MM.1S (cell line): ENCODE data around the gene SLC35F5.
"Not testable (repeated sequence)": the region's sequence is repeated elsewhere in the genome, so short reads cannot be mapped to it uniquely, and the experiment has no call there.

Experiments used
- DNase-seq: peaks from one replicate; pipeline ENCODE4 v3.0.0-alpha.2; 2015
- H2AFZ ChIP-seq: fragments of 300-600 bp; sonication (generic); 2 replicates; pipeline ENCODE4 v1.6.0; 2016; ENCODE audit warnings: antibody characterized with exemption, low read length
- H3F3A ChIP-seq: fragments of 300-600 bp; sonication (generic); 2 replicates; pipeline ENCODE4 v1.6.1; 2016; ENCODE audit warnings: mild to moderate bottlenecking, antibody characterized with exemption, low read length, moderate library complexity, mixed read lengths; ENCODE audit not compliant: insufficient read depth
- H3K27ac ChIP-seq: fragments of 300-600 bp; sonication (generic); 2 replicates; pipeline ENCODE4 v1.5.1; 2016; ENCODE audit warnings: mild to moderate bottlenecking, low read length
- H3K27me3 ChIP-seq: fragments of 300-600 bp; sonication (generic); replicated peaks from 2 replicates; pipeline ENCODE4 v1.6.0; 2016; ENCODE audit warnings: low read length; ENCODE audit not compliant: insufficient read depth
- H3K36me3 ChIP-seq: fragments of 300-600 bp; sonication (generic); replicated peaks from 2 replicates; pipeline ENCODE4 v1.6.1; 2016; ENCODE audit warnings: mild to moderate bottlenecking, low read length, mixed read lengths; ENCODE audit not compliant: insufficient read depth
- H3K4me1 ChIP-seq: fragments of 300-600 bp; sonication (generic); 2 replicates; pipeline ENCODE4 v1.6.1; 2016; ENCODE audit warnings: low read length, mixed read lengths
- H3K4me2 ChIP-seq: fragments of 300-600 bp; sonication (generic); 2 replicates; pipeline ENCODE4 v1.6.0; 2016; ENCODE audit warnings: low read depth, low read length
- H3K4me3 ChIP-seq: fragments of 300-600 bp; sonication (generic); 2 replicates; pipeline ENCODE4 v1.5.1; 2016; ENCODE audit warnings: low read length, mixed read lengths
- H3K79me2 ChIP-seq: fragments of 300-600 bp; sonication (generic); 2 replicates; pipeline ENCODE4 v1.6.1; 2016; ENCODE audit warnings: mixed run types, low read length, mixed read lengths
- H3K9ac ChIP-seq: fragments of 300-600 bp; sonication (generic); 2 replicates; pipeline ENCODE4 v1.6.1; 2016; ENCODE audit warnings: low read length, mixed read lengths
- H3K9me2 ChIP-seq: fragments of 300-600 bp; sonication (generic); replicated peaks from 2 replicates; pipeline ENCODE4 v1.6.1; 2016; ENCODE audit warnings: mild to moderate bottlenecking, low read length, mixed read lengths; ENCODE audit not compliant: insufficient read depth
- H3K9me3 ChIP-seq: fragments of 300-600 bp; sonication (generic); replicated peaks from 2 replicates; pipeline ENCODE4 v1.6.1; 2016; ENCODE audit warnings: mild to moderate bottlenecking, low read length, mixed read lengths; ENCODE audit not compliant: insufficient read depth
- H4K20me1 ChIP-seq: fragments of 300-600 bp; sonication (generic); 2 replicates; pipeline ENCODE4 v1.6.1; 2016; ENCODE audit warnings: mild to moderate bottlenecking, low read length, moderate library complexity, mixed read lengths; ENCODE audit not compliant: insufficient read depth
- EZH2 ChIP-seq: fragments of 300-600 bp; sonication (generic); optimal IDR thresholded peaks from 2 replicates; pipeline ENCODE3; 2017; ENCODE audit warnings: low read depth, mild to moderate bottlenecking, antibody characterized with exemption, low read length, mixed read lengths
- EZH2phosphoT487 ChIP-seq: fragments of 300-600 bp; sonication (generic); IDR thresholded peaks from 2 replicates; pipeline ENCODE4 v1.6.1; 2018; ENCODE audit warnings: antibody characterized with exemption, low read length
- TF ChIP-seq, protein P1 (sequence below): fragments of 300-600 bp; sonication (generic); IDR thresholded peaks from 2 replicates; pipeline ENCODE4 v1.5.1; 2016; ENCODE audit warnings: antibody characterized with exemption, low read length, mixed read lengths

SLC35F5 gene

DNA sequence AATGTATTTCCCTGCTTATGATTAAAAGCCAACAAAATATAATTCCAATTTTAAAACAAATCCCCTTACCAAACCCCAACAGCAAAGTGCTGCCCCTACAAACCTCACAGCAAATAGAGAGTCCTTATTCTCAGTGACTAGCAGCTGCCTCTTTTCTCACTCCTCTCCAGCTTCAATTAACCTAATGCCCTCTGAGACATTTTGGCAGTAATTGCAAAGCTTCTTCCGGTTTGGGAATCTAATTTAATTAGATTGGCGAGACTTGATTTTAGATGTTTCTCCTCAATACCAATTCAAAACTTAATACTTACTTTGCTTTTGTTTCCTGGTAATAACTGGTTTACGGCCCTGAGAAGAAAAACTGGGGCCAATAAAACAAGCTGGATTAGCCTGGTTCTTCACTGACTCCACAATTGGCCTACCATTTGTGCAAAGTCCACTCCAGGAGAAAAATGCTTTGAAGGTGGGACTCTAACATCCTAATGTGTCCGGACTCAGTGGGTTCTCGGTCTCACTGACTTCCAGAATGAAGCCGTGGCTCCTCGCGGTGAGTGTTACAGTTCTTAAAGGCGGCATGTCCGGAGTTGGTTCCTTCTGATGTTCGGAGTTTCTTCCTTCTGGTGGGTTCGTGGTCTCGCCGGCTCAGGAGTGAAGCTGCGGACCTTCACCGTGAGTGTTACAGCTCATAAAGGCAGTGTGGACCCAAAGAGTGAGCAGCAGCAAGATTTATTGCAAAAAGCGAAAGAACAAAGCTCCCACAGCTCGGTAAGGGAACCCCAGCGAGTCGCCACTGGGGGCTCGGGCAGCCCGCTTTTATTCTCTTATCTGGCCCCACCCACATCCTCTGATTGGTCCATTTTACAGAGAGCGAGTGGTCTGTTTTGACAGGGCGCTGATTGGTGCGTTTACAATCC, 52.8 kb downstream of the SLC35F5 start:
- Histone ChIP-seq H3K27ac (no peak overlapping the region), H3K36me3 (no peaks in the 10 kb centered on the region), H3K79me2 (no peaks in the 10 kb centered on the region), H3F3A (no peaks in the 10 kb centered on the region), H3K4me1 (peaks cover 4% of the 10 kb centered on the region; the same call in 1 of the 2 replicates), H3K9me2 (no peaks in the 10 kb centered on the region), H3K4me2 (no peak overlapping the region), H3K9me3 (no peaks in the 10 kb centered on the region), H4K20me1 (no peaks in the 10 kb centered on the region), H3K9ac (no peak overlapping the region), H3K4me3 (no peak overlapping the region), H2AFZ (no peak overlapping the region), H3K27me3 (no peaks in the 10 kb centered on the region)
- TF ChIP-seq, protein P1, sequence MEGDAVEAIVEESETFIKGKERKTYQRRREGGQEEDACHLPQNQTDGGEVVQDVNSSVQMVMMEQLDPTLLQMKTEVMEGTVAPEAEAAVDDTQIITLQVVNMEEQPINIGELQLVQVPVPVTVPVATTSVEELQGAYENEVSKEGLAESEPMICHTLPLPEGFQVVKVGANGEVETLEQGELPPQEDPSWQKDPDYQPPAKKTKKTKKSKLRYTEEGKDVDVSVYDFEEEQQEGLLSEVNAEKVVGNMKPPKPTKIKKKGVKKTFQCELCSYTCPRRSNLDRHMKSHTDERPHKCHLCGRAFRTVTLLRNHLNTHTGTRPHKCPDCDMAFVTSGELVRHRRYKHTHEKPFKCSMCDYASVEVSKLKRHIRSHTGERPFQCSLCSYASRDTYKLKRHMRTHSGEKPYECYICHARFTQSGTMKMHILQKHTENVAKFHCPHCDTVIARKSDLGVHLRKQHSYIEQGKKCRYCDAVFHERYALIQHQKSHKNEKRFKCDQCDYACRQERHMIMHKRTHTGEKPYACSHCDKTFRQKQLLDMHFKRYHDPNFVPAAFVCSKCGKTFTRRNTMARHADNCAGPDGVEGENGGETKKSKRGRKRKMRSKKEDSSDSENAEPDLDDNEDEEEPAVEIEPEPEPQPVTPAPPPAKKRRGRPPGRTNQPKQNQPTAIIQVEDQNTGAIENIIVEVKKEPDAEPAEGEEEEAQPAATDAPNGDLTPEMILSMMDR, result no peak
- no peak for TF ChIP-seq EZH2phosphoT487
- TF ChIP-seq EZH2, result no peak
- DNase-seq, result no peak

DNA sequence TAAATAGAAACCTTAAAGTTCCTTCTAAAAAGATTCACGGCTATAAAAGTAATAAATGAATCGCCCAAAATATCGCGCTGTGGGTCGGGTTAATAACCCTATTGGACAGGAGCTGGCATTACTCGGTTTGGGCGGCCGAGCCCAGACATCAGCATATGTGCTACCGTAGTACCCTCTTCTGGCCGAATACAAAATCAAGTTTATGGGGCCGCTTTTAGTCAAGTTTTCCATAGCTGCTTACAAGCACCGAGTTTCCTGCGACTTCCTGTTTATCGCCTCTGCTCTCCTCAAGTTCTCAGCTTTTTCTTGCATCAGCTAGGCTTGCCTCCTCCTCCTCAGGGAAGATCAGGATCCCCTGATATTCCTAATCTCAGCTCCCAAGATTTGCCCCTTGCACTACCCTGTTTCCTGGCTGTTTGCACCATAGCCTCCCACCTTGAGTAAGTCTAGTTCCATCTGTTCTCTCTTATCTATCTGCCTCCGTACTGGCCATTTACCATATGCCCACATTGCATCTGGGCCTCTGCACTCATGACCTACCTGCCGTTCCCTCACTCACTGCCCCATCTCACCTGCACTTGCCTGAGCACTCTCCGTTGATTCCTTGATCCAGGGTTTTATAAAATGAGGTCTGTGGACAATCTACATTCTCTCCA, 56.1 kb downstream of the SLC35F5 start:
- no peaks in the 10 kb centered on the region for H3K27me3 ChIP-seq
- H3K79me2 ChIP-seq, result no peaks in the 10 kb centered on the region
- peak overlapping the region; percentile 24; the same call in 1 of the 2 replicates for H3K9ac ChIP-seq
- peak overlapping the region; percentile 77 for H2AFZ ChIP-seq
- H4K20me1 ChIP-seq, result no peaks in the 10 kb centered on the region
- DNase-seq, result peak; percentile 79
- H3K4me3 ChIP-seq, result peak overlapping the region; percentile 41
- no peaks in the 10 kb centered on the region for H3F3A ChIP-seq
- H3K4me2 ChIP-seq, result peak overlapping the region; percentile 82
- TF ChIP-seq, protein P1, result peak; percentile 62
- no peak for TF ChIP-seq EZH2phosphoT487
- TF ChIP-seq EZH2, result no peak
- H3K27ac ChIP-seq, result no peak overlapping the region
- no peaks in the 10 kb centered on the region for H3K9me2 ChIP-seq
- H3K36me3 ChIP-seq, result no peaks in the 10 kb centered on the region
- no peaks in the 10 kb centered on the region for H3K9me3 ChIP-seq
- H3K4me1 ChIP-seq, result peaks cover 4% of the 10 kb centered on the region; the same call in 1 of the 2 replicates

DNA sequence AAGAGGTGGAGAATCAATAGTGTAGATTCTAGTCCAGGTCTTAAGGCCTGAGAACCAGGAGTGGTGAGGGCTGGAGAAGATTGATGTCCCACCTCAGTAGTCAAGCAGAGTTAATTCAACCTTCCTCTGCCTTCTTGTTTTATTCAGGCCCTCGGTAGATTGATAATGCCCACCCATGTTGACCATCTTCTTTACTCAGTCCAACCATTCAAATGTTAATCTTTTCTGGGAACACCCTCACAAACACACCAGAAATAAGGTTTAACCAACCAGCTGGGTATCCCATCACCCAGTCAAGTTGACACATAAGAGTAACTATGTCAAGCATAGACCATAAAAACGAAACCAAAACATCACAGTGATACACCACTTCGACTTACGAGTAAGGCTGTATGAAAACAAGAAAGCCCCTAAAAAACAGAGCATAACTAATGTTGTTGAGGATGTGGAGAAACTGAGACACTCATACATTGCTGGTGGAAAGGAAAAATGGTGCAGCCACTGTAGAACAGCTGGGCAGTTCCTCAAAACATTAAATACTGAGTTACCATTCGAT, 57.5 kb downstream of the SLC35F5 start:
- Histone ChIP-seq H3K27me3 (no peaks in the 10 kb centered on the region), H3F3A (0 out of 2 replicates have a peak, but pooled peaks cover 3% of the 10 kb centered on the region), H3K36me3 (no peaks in the 10 kb centered on the region), H3K9me3 (no peaks in the 10 kb centered on the region), H2AFZ (peak overlapping the region; percentile 24), H3K4me2 (peak overlapping the region; percentile 82), H3K27ac (no peak overlapping the region), H3K4me3 (peak overlapping the region; percentile 43), H4K20me1 (no peaks in the 10 kb centered on the region), H3K9ac (no peak overlapping the region), H3K79me2 (no peaks in the 10 kb centered on the region), H3K9me2 (no peaks in the 10 kb centered on the region), H3K4me1 (peaks cover 8% of the 10 kb centered on the region; the same call in 1 of the 2 replicates)
- TF ChIP-seq EZH2, result no peak
- TF ChIP-seq, protein P1, result no peak
- TF ChIP-seq EZH2phosphoT487, result no peak
- peak; percentile 31 for DNase-seq

DNA sequence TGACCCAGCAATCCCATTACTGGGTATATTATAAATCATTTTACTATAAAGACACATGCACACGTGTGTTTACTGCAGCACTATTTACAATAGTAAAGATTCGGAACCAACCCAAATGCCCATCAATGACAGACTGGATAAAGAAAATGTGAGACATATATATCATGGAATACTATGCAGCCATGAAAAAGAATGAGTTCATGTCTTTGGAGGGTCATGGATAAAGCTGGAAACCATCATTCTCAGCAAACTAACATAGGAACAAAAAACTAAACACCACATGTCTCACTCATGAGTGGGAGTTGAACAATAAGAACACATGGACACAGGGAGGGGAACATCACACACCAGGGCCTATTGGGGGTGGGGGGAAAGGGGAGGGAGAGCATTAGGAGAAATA, 58.2 kb downstream of the SLC35F5 start:
- H3K27me3 ChIP-seq, H3K9me3 ChIP-seq, H3K9me2 ChIP-seq, H3K4me3 ChIP-seq, H3F3A ChIP-seq, H3K9ac ChIP-seq, H3K27ac ChIP-seq, H3K36me3 ChIP-seq, H2AFZ ChIP-seq, H3K79me2 ChIP-seq, H4K20me1 ChIP-seq, H3K4me2 ChIP-seq, DNase-seq: not testable (repeated sequence)
- H3K4me1 ChIP-seq, result peaks cover 13% of the 10 kb centered on the region
